Body of pancreas (tissue), 4 donors: ENCODE measurements around the gene CACNA1E. TPM values are rescaled to one million over a fixed set of nuclear protein-coding genes. Genes with fewer than 3 reads are reported as not detected.

Experiments used
- ATAC-seq: fragments of 150-250 bp; one replicate; pipeline ENCODE4 v1.9.1; 2016
- DNase-seq, 4 donors: peaks; one replicate each; pipeline ENCODE4 v3.0.0-alpha.2; 2019
- H3K27ac ChIP-seq, 4 donors: fragments of 200-600 bp; sonication (generic); 1 replicate in 3 of 4; 2 replicates in 1 of 4; pipeline versions ENCODE4 v1.5.1 to v1.6.1; 2016 to 2019; ENCODE audit warnings: mild to moderate bottlenecking in 1 of 4, mixed read lengths in 1 of 4, moderate library complexity in 1 of 4
- H3K27me3 ChIP-seq, 2 donors: fragments of 200-600 bp; sonication (generic); one replicate each; pipeline ENCODE4 v1.6.0; 2016; ENCODE audit warnings: mild to moderate bottlenecking in 1 of 2
- H3K36me3 ChIP-seq, 2 donors: fragments of 200-600 bp; sonication (generic); replicated peaks in 1 of 2; 2 replicates each; pipeline ENCODE4 v1.5.1; 2016; ENCODE audit warnings: low read depth in 2 of 2; ENCODE audit not compliant: insufficient read depth in 1 of 2
- H3K4me1 ChIP-seq: fragments of 200-600 bp; sonication (generic); one replicate; pipeline ENCODE4 v1.6.0; 2016
- H3K4me3 ChIP-seq, 2 donors: fragments of 200-600 bp; sonication (generic); 1 replicate in 1 of 2; 2 replicates in 1 of 2; pipeline ENCODE4 v1.5.1; 2016 to 2019
- H3K9me3 ChIP-seq, 3 donors: fragments of 200-600 bp; sonication (generic); 1 replicate in 2 of 3; 2 replicates in 1 of 3; pipeline ENCODE4 v1.5.1; 2016
- POLR2A ChIP-seq, 3 donors: fragments of 450-650 bp; IDR thresholded peaks; one replicate each; pipeline ENCODE4 v1.6.1; 2016; ENCODE audit warnings: antibody characterized with exemption in 3 of 3, mild to moderate bottlenecking in 2 of 3
- WGBS, 2 donors: methylation state at CpG; one replicate each; pipeline ENCODE4 v1.1.5; 2017; 5-methylcytosine and 5-hydroxymethylcytosine counted together
- intact Hi-C: fragments of 100-400 bp; cut with DNase I; formaldehyde crosslinking; loops from one replicate; pipeline ENCODE4 v1.15.1; 2023
- total RNA-seq, 2 donors: library from RNA; depleted of rRNA; stranded (reverse); fragments of >200 nt; gene quantifications; one replicate each; pipeline ENCODE4 v1.1.0, GENCODE V29; 2016
- TF ChIP-seq, protein P1 (sequence below), 7 experiments: fragments of 450-650 bp in 4 of 7; fragments of 200-600 bp in 3 of 7; sonication (generic) in 3 of 7; IDR thresholded peaks; one replicate each; pipeline ENCODE4 v1.5.1; 2016 to 2019; ENCODE audit warnings: antibody characterized with exemption in 7 of 7

CACNA1E gene
- total RNA-seq, 2 donors from 2014 or later: 1.0 TPM; not detected in 1

DNA sequence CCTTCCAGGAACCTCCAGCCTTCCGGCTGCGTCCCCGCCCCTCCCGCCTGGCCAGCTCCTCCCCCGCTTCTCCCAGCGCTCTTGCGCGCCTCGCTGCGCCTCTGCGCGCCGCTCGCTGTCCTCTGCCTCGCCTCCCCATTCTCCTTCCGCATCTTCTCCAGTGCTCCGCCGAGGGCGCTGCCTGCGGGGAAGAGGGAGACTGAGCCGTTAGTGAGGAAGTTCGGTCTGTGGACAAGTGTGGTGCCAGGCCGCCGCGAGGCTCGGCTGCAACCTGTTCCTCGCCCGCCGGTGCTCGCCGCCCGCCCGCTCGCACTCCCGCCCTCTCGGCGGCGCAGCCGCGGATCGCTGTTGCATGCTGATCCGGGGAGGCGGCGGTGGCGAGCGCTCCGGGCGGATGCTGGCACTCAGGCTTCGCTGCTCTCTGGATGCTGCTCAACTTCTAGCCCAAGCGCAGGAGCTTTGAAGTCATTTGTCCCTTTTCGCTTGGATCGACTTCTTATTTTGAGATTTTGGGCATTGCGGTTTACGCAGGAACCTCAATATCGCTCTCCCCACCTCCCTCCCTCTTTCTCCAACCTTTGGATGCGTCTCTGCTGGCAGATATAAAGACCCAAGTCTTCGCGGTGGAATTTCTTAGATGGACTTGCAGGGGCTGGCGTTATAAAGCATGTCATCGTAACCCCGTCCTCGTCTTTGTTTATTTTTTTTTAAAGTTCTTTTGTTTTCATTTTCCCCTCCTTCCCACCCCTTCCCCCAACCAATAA lies 614 bp upstream of the CACNA1E start:
- intact Hi-C loops: no loop called here
- H3K4me1 ChIP-seq: peaks cover 27% of the 10 kb centered on the region

DNA sequence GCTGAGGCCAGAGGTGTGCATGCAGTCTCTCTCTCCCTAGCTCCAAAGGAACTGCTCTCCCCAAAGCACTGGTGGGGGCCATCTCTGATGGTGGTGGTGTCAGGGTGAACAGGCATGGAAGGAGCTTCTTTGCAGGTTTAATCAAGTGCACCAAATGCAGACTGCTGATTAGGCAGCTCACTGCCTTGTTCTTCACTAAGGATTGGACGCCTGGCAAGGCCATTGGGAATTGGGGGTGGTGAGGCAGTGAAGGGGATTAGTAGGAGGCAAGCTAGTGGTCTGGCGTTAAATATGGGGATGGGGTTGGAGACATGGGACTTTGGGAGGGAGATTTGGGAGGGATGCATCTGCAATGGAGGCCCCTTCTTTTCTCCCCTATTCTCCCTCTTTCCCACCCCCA lies 1.5 kb downstream of the CACNA1E start:
- no peaks in the 10 kb centered on the region for H3K9me3 ChIP-seq
- H3K4me1 ChIP-seq: peaks cover 27% of the 10 kb centered on the region
- TF ChIP-seq POLR2A (IDR thresholded peaks at IDR 0.05): no peak
- TF ChIP-seq, protein P1, sequence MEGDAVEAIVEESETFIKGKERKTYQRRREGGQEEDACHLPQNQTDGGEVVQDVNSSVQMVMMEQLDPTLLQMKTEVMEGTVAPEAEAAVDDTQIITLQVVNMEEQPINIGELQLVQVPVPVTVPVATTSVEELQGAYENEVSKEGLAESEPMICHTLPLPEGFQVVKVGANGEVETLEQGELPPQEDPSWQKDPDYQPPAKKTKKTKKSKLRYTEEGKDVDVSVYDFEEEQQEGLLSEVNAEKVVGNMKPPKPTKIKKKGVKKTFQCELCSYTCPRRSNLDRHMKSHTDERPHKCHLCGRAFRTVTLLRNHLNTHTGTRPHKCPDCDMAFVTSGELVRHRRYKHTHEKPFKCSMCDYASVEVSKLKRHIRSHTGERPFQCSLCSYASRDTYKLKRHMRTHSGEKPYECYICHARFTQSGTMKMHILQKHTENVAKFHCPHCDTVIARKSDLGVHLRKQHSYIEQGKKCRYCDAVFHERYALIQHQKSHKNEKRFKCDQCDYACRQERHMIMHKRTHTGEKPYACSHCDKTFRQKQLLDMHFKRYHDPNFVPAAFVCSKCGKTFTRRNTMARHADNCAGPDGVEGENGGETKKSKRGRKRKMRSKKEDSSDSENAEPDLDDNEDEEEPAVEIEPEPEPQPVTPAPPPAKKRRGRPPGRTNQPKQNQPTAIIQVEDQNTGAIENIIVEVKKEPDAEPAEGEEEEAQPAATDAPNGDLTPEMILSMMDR (IDR thresholded peaks at IDR 0.05): no peak
- ATAC-seq (no peak), DNase-seq (no peak)
- WGBS, 2 donors: 44 to 48% methylated on average over 2 of the region's 2 CpGs
- no peak overlapping the region for H3K4me3 ChIP-seq
- no peak overlapping the region for H3K27ac ChIP-seq
- intact Hi-C loops: no loop called here
- H3K36me3 ChIP-seq: no peaks in the 10 kb centered on the region
- H3K27me3 ChIP-seq: peaks cover 0 to 16% of the 10 kb centered on the region in 2 donors

More for the DNA sequence above, 614 bp upstream of the CACNA1E start:
- no peaks in the 10 kb centered on the region for H3K9me3 ChIP-seq
- H3K36me3 ChIP-seq: no peaks in the 10 kb centered on the region
- no peak overlapping the region for H3K4me3 ChIP-seq
- no peak for TF ChIP-seq POLR2A (IDR thresholded peaks at IDR 0.05)
- TF ChIP-seq, protein P1 (IDR thresholded peaks at IDR 0.05): no peak
- H3K27me3 ChIP-seq: peaks cover 0 to 16% of the 10 kb centered on the region in 2 donors
- DNase-seq (peak in 2 of 4 donors; percentile 10 to 31), ATAC-seq (no peak)
- WGBS, 2 donors: 1 to 8% methylated on average over 32 to 62 of the region's 62 CpGs
- no peak overlapping the region for H3K27ac ChIP-seq

DNA sequence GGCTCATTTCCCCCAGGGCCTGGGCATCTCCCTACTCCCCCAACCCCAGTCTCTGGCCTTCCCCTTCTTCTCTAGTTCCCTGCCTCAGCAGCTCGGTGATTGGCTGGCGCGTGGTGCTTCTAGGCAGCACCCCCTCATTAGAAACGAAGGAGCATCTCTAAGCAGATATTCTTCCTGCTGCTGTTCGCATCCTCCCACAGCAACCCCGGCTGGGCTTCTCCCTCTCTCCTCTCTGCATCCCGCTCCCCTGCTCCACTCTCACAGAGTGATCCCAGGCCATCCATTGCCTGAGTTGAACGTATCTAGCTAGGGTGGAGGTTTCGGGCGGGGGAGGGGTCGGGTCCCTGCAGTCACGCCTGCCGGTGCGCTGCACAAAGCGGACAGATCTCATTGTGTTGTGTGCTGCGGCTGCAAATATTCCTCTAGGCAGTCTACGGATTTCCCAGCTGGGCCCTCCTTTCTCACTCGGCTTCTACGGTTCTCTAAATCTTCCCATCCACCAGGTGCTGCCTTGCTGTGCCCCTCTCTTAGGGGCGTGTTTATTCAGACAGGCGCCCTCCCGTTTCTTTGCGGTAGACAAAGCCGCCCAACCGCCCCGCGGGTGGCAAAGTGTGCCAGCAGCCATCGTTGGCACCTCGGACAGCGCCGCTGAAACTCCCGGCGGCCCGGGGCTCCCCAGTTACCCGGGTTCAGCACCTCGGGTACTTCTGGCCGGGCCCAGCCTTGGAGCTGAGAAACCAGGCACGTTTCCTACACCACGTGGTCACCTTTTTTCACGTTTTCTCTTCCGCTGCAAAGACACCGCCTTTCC lies 2.2 kb downstream of the CACNA1E start:
- TF ChIP-seq, protein P1 (IDR thresholded peaks at IDR 0.05): no peak
- TF ChIP-seq POLR2A (IDR thresholded peaks at IDR 0.05): no peak
- 4 to 8% methylated on average over 19 to 42 of the region's 42 CpGs for WGBS, 2 donors
- DNase-seq (peak; percentile 7 to 42 (median 19)), ATAC-seq (peak; percentile 35)
- Histone ChIP-seq H3K9me3 (no peaks in the 10 kb centered on the region), H3K36me3 (no peaks in the 10 kb centered on the region), H3K4me3 (no peak overlapping the region), H3K27ac (no peak overlapping the region), H3K4me1 (peaks cover 27% of the 10 kb centered on the region), H3K27me3 (peaks cover 0 to 16% of the 10 kb centered on the region in 2 donors)
- intact Hi-C loops: no loop called here

DNA sequence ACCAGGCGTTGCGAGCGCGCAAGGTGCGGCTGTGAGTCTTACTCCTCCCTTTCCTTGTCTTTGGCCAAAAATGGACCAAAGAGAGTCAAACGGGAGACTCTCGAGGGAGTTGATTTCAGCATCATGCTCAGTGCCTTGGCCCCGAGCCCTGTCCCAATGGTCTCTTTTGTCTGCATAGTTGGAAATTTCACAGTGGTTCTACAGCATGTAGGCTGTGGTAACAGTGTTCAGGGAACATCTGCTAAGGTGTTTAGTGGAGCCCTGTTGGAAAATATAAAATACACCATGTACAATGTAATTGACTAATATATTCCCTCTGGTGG lies 2.7 kb downstream of the CACNA1E start:
- no peaks in the 10 kb centered on the region for H3K9me3 ChIP-seq
- no peak for TF ChIP-seq POLR2A (IDR thresholded peaks at IDR 0.05)
- TF ChIP-seq, protein P1 (IDR thresholded peaks at IDR 0.05): peak in 1 of 7 experiments; percentile 10
- no peak overlapping the region for H3K27ac ChIP-seq
- no peak overlapping the region for H3K4me3 ChIP-seq
- no peaks in the 10 kb centered on the region for H3K36me3 ChIP-seq
- H3K27me3 ChIP-seq: peaks cover 0 to 16% of the 10 kb centered on the region in 2 donors
- no peak for ATAC-seq
- intact Hi-C loops: no loop called here
- DNase-seq: no peak
- WGBS, 2 donors: 7 to 18% methylated on average over 5 to 8 of the region's 8 CpGs
- H3K4me1 ChIP-seq: peaks cover 27% of the 10 kb centered on the region
